Natural killer cell treated with Interleukin-12 subunit alpha and Interleukin-12 subunit beta and Interleukin-15 and Interleukin-18, amount 100 ng/mL, for 72 hours (primary cell): ENCODE results near the gene TMEM184B. TPM values are rescaled to one million over a fixed set of nuclear protein-coding genes. Genes with fewer than 3 reads are reported as not detected.

ENCODE experiments used
- ATAC-seq, 2 donors: fragments of 150-1000 bp; cut with Tn5 transposase in 1 of 2; sonication (Bioruptor Pico), chemical (Tn5 transposase) in 1 of 2; 2 replicates each; pipeline ENCODE4 v1.10.0; 2021
- DNase-seq: peaks from one replicate; pipeline ENCODE4 v3.0.0; 2022; ENCODE audit warnings: low spot score
- H3K27ac Mint-ChIP-seq, 2 donors: 1 replicate in 1 of 2; 2 replicates in 1 of 2; pipeline ENCODE4 v1.8.0; 2022; ENCODE audit warnings: mixed read lengths in 2 of 2, mild to moderate bottlenecking in 1 of 2, moderate library complexity in 1 of 2
- H3K27me3 Mint-ChIP-seq, 2 donors: 1 replicate in 1 of 2; 2 replicates in 1 of 2; pipeline ENCODE4 v1.8.0; 2022; ENCODE audit warnings: mixed read lengths in 2 of 2
- H3K36me3 Mint-ChIP-seq: one replicate; pipeline ENCODE4 v1.8.0; 2022; ENCODE audit warnings: mixed read lengths
- H3K4me1 Mint-ChIP-seq, 2 donors: 1 replicate in 1 of 2; 2 replicates in 1 of 2; pipeline ENCODE4 v1.8.0; 2022; ENCODE audit warnings: low read depth in 2 of 2, mixed read lengths in 2 of 2, mild to moderate bottlenecking in 1 of 2
- H3K4me3 Mint-ChIP-seq: one replicate; pipeline ENCODE4 v1.8.0; 2022; ENCODE audit warnings: mixed read lengths
- H3K9me3 Mint-ChIP-seq: 2 replicates; pipeline ENCODE4 v1.8.0; 2022; ENCODE audit warnings: mixed read lengths
- total RNA-seq, 2 donors: library from RNA; stranded (reverse); gene quantifications; one replicate each; pipeline ENCODE4 v1.2.3, GENCODE V29; 2022

TMEM184B gene
- total RNA-seq, 2 donors from 2014 or later = 59.4 to 59.8 TPM

DNA sequence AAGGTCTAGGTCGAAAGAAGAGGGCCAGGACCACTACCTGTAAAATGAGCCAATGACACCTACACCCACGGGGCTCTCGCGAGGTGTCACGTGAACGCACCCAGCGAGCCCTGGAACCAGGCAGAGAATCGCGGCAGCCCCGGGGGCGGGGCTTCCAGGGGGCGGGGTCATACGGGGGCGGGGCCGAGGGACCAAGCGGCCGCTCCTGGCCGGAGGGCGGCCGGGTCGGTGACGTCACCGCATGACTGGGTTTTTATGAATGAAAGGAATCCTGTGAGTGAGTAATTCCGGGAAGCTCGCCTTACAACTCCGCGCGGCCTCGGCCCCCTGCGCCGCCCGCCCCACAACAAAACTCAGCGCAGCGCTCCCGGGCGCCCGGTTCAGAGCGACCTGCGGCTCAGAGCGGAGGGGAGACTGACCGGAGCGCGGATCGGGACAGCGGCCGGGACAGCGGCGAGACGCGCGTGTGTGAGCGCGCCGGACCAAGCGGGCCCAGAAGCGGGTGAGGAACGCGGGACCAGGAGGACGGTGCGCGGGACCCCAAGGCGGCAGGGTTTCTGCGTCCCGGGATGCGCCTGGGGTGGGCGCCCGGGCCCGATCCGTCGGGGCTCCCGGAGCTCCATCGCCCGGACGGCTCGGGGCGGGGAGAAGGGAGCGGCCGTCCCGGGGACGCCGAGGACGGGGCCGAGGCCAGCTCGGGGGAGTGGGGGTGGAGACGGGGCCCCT lies 70.9 kb downstream of the TMEM184B start, which contains the start of gene MAFF:
TSS of gene MAFF (plus strand) at position 284 of the 726 bp plus-strand sequence. CDS start 11,860 bp downstream, outside the sequence.
- Mint-ChIP-seq H3K4me3 (peak within 1 kb of the TSS; percentile 95), H3K27ac (peak within 1 kb of the TSS; percentile 93), H3K36me3 (no peaks in the 10 kb centered on the region), H3K4me1 (peaks cover 44 to 53% of the 10 kb centered on the region in 2 donors), H3K9me3 (no peaks in the 10 kb centered on the region), H3K27me3 (no peaks in the 10 kb centered on the region)
- DNase-seq (peak; percentile 95), ATAC-seq (peak; percentile 85 to 87)

GRCh38 chr22:38201371-38201710 lies 71.5 kb downstream of the TMEM184B start:
- no peaks in the 10 kb centered on the region for H3K9me3 Mint-ChIP-seq
- H3K27ac Mint-ChIP-seq = peak overlapping the region; percentile 93
- peaks cover 44 to 53% of the 10 kb centered on the region in 2 donors for H3K4me1 Mint-ChIP-seq
- H3K36me3 Mint-ChIP-seq = no peaks in the 10 kb centered on the region
- peak overlapping the region; percentile 95 for H3K4me3 Mint-ChIP-seq
- H3K27me3 Mint-ChIP-seq = no peaks in the 10 kb centered on the region
- no peak for DNase-seq
- ATAC-seq = no peak

DNA sequence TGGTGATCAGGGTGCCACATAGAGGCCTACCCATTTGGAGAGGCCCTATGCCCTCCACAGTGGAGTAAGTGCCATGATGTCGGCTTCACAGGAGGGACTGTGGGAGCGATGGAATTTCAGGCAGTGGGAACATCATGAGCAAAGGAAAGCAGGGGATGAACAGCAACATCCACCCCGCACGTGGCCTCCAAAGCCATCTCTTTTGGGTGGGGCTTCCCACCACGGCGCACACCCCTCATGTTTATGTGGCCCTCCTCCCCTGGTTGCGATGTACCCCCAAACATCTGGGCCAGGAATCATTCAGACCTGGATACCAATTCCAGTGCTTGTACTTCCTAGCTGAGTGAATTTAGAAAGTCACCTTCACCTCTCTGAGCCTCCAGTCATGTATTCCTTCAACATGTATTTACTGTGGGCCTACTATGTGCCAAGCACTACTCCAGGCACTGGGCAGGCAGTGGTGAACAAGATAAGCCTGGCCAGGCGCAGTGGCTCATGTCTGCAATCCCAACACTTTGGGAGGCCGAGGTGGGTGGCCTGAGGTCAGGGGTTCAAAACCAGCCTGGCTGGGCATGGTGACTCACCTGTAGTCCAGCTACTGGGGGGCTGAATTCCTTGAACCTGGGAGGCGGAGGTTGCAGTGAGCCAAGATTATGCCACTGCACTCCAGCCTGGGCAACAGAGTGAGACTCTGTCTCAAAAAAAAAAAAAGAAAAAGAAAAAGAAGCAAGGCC lies 72.8 kb downstream of the TMEM184B start:
- H3K27me3 Mint-ChIP-seq = no peaks in the 10 kb centered on the region
- peak overlapping the region; percentile 95 for H3K4me3 Mint-ChIP-seq
- ATAC-seq (no peak), DNase-seq (no peak)
- peak overlapping the region; percentile 93 for H3K27ac Mint-ChIP-seq
- H3K9me3 Mint-ChIP-seq = no peaks in the 10 kb centered on the region
- H3K36me3 Mint-ChIP-seq = no peaks in the 10 kb centered on the region
- H3K4me1 Mint-ChIP-seq = peaks cover 38 to 50% of the 10 kb centered on the region in 2 donors

- no peak for DNase-seq
- ATAC-seq = no peak
- Mint-ChIP-seq H3K9me3 (no peaks in the 10 kb centered on the region), H3K4me3 (no peak overlapping the region), H3K4me1 (peaks cover 27 to 37% of the 10 kb centered on the region in 2 donors), H3K27me3 (peaks cover 0 to 4% of the 10 kb centered on the region in 2 donors), H3K27ac (no peak overlapping the region), H3K36me3 (no peaks in the 10 kb centered on the region)
Observed at GRCh38 chr22:38196791-38197419, 75.9 kb downstream of the TMEM184B start.

DNA sequence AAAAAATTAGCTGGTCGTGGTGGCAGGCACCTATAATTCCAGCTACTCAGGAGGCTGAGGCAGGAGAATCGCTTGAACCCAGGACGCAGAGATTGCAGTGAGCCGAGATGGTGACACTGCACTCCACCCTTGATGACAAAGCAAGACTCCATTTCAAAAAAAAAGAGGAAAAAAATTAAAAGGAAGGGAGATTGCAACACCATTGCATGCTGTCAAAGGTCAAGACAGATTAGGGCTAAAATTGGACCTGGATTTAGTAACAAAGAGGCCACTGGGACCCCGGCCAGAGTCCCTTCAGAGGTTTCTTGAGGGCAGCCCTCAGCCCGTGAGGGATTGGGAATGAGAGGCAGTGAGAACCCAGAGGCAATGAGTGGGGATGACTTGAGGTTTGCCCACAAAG lies 79.2 kb downstream of the TMEM184B start:
- no peaks in the 10 kb centered on the region for H3K36me3 Mint-ChIP-seq
- DNase-seq = no peak
- ATAC-seq = no peak

GRCh38 chr22:38192475-38192863 lies 80.3 kb downstream of the TMEM184B start:
- ATAC-seq = no peak
- Mint-ChIP-seq H3K36me3 (no peaks in the 10 kb centered on the region), H3K4me3 (no peak overlapping the region), H3K4me1 (peaks cover 9 to 13% of the 10 kb centered on the region in 2 donors), H3K9me3 (no peaks in the 10 kb centered on the region), H3K27ac (peak overlapping the region; percentile 15 to 64), H3K27me3 (peaks cover 0 to 5% of the 10 kb centered on the region in 2 donors)
- no peak for DNase-seq

More for the DNA sequence above, 79.2 kb downstream of the TMEM184B start:
- peak overlapping the region; percentile 27 for H3K4me3 Mint-ChIP-seq
- H3K9me3 Mint-ChIP-seq = no peaks in the 10 kb centered on the region
- peak overlapping the region in 1 of 2 donors; percentile 37 for H3K27ac Mint-ChIP-seq
- peaks cover 0 to 5% of the 10 kb centered on the region in 2 donors for H3K27me3 Mint-ChIP-seq
- H3K4me1 Mint-ChIP-seq = peaks cover 12 to 13% of the 10 kb centered on the region in 2 donors

DNA sequence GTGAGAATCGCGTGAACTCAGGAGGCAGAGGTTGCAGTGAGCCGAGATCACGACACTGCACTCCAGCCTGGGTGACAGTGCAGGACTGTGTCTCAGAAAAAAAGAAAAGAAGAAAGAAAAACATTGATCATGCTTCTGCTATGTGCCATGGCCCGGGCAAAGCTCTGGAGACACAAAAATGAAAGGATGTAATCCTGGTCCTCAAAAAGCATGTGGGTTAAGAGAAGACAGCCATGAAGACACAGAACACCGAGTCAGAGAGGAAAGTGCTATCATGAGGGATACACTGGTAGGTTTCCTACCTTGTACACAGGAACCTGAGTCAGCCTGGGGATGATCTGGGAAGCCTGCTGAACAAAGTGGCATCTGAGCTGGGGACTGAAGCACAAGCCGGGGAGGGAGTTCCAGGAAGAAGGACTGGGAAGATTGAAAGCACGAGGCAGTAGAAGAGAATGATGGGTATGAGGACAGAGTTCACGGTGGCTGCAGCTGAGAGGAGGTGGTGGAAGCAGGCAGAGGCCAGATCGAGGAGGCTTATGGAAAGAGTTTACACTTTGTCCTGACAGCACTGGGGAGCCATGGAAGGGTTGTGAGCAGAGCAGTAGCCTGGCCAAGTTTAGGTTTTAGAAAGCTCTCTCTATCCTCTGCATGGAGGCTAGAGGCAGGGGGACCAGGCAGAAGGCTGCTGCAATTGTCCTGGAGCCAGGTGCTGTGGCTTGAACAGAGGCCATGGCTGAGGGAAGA lies 80.9 kb downstream of the TMEM184B start:
- H3K4me1 Mint-ChIP-seq = peaks cover 9 to 13% of the 10 kb centered on the region in 2 donors
- H3K9me3 Mint-ChIP-seq = no peaks in the 10 kb centered on the region
- ATAC-seq (no peak), DNase-seq (no peak)
- no peak overlapping the region for H3K4me3 Mint-ChIP-seq
- H3K27me3 Mint-ChIP-seq = peaks cover 0 to 5% of the 10 kb centered on the region in 2 donors
- H3K27ac Mint-ChIP-seq = peak overlapping the region in 1 of 2 donors; percentile 64
- no peaks in the 10 kb centered on the region for H3K36me3 Mint-ChIP-seq

GRCh38 chr22:38191055-38191454 lies 81.8 kb downstream of the TMEM184B start:
- Mint-ChIP-seq H3K27me3 (peaks cover 0 to 5% of the 10 kb centered on the region in 2 donors), H3K4me3 (no peak overlapping the region), H3K4me1 (peaks cover 9 to 13% of the 10 kb centered on the region in 2 donors), H3K27ac (no peak overlapping the region), H3K36me3 (no peaks in the 10 kb centered on the region), H3K9me3 (no peaks in the 10 kb centered on the region)
- DNase-seq (no peak), ATAC-seq (no peak)

DNA sequence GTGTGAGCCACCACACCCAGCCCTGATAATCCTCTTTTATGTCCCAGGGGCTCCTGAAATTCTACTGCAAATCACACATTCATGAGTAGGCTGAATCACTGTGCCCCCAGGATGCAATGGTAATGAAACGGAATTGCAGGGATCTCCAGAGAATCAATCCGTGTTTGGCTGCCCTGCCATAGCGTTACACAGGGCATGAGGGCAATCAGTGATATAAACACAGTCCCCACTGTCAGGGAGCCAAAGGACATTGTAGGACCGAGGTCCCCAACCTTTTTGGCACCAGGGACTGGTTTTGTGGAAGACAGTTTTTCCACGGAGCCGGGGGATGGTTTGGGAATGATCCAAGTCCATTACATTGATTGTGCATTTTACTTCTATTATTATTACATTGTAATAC lies 82.2 kb downstream of the TMEM184B start:
- Mint-ChIP-seq H3K27me3 (peaks cover 0 to 5% of the 10 kb centered on the region in 2 donors), H3K36me3 (no peaks in the 10 kb centered on the region), H3K4me3 (no peak overlapping the region), H3K27ac (no peak overlapping the region), H3K9me3 (no peaks in the 10 kb centered on the region), H3K4me1 (peaks cover 9 to 13% of the 10 kb centered on the region in 2 donors)
- ATAC-seq = no peak
- no peak for DNase-seq

DNA sequence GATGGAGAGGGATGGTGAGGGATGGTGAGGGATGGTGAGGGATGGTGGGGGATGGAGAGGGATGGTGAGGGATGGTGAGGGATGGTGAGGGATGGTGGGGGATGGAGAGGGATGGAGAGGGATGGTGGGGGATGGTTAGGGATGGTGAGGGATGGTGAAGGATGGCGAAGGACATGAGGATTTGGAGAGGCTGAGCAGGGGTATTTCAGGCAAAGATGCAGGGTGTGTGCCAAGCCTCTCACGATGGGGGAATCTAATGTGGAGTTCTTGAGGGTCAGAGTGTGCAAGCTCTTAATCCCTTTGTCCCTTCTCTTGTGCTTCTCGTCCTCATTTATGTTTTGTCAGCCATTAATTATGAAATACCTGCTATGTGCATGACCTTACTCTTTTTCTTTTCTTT lies 83.7 kb downstream of the TMEM184B start:
- DNase-seq = no peak
- no peak overlapping the region for H3K27ac Mint-ChIP-seq
- no peaks in the 10 kb centered on the region for H3K9me3 Mint-ChIP-seq
- peaks cover 0 to 5% of the 10 kb centered on the region in 2 donors for H3K27me3 Mint-ChIP-seq
- H3K4me3 Mint-ChIP-seq = no peak overlapping the region
- ATAC-seq = no peak
- H3K36me3 Mint-ChIP-seq = no peaks in the 10 kb centered on the region
- peaks cover 0 to 6% of the 10 kb centered on the region in 2 donors for H3K4me1 Mint-ChIP-seq

DNA sequence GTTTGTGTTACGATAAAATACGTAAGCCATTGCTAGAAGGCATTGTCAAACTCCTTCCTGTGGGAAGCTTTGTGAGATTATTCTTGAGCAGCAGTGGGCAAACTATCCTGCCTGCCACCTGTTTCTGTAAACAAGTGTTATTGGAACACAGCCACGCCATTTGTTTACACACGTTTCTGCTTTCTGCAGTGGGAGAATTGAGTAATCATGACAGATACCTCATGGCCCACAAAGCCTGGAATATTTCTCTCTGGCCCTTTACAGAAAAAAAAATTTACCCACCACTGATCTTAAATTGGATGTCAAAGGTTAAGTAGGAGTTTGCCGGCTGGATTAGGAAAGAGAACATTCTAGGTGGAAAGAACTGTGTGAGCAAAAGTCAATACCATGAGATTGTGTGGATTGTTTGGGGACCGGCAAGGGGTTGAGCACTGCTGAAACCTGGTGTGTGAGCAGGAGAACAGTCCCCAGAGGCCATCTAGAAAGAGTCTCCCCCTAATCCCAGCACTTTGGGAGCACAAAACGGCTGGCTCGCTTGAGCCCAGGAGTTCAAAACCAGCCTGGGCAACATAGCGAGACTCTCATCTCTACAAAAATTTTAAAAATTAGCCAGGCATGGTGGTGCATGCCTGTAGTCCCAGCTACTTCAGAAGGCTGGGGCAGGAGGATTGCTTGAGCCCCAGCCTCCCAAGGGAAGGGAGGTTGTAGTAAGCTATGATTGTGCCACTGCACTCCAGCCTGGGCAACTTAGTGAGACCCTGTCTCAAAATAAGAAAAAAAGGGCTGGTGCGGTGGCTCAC lies 85.2 kb downstream of the TMEM184B start:
- Mint-ChIP-seq H3K4me3 (no peak overlapping the region), H3K4me1 (peaks cover 0 to 9% of the 10 kb centered on the region in 2 donors), H3K27me3 (peaks cover 0 to 5% of the 10 kb centered on the region in 2 donors), H3K36me3 (no peaks in the 10 kb centered on the region), H3K27ac (peak overlapping the region in 1 of 2 donors; percentile 39), H3K9me3 (no peaks in the 10 kb centered on the region)
- ATAC-seq = no peak
- no peak for DNase-seq

- no peaks in the 10 kb centered on the region for H3K27me3 Mint-ChIP-seq
- no peaks in the 10 kb centered on the region for H3K36me3 Mint-ChIP-seq
- ATAC-seq = no peak
- H3K4me1 Mint-ChIP-seq = peaks cover 8 to 12% of the 10 kb centered on the region in 2 donors
- no peak for DNase-seq
- peak overlapping the region in 1 of 2 donors; percentile 16 for H3K27ac Mint-ChIP-seq
- H3K9me3 Mint-ChIP-seq = no peaks in the 10 kb centered on the region
- no peak overlapping the region for H3K4me3 Mint-ChIP-seq
Observed at GRCh38 chr22:38186429-38186828, 86.4 kb downstream of the TMEM184B start.

DNA sequence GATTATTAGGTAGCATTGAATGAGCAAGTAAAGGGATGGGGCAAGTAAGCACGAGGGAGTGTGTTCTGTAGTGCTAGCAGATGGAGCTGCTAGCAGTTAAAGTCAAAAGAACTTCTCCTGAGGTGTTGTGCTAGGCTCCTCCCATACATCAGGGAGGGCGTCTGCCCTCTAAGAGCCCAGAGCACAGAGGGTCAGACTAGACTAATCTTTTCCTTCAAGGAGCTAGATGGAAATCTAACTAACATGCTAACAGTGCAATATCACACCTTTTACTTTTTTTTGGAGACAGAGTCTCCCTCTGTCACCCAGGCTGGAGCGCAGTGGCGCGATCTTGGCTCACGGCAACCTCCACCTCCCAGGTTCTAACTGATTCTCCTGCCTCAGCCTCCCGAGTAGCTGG lies 88.0 kb downstream of the TMEM184B start:
- no peak overlapping the region for H3K27ac Mint-ChIP-seq
- H3K4me3 Mint-ChIP-seq = no peak overlapping the region
- H3K4me1 Mint-ChIP-seq = peaks cover 24 to 28% of the 10 kb centered on the region in 2 donors
- DNase-seq (no peak), ATAC-seq (no peak)
- no peaks in the 10 kb centered on the region for H3K9me3 Mint-ChIP-seq
- H3K36me3 Mint-ChIP-seq = no peaks in the 10 kb centered on the region
- H3K27me3 Mint-ChIP-seq = no peaks in the 10 kb centered on the region
